NB4 (cell line): ENCODE measurements around the gene WDR7.

Experiments
- DNase-seq: peaks from one replicate; pipeline ENCODE4 v3.0.0; 2010; ENCODE audit warnings: low read depth
- H3K4me3 ChIP-seq: one replicate; pipeline ENCODE4 v1.5.1; 2011; ENCODE audit warnings: mild to moderate bottlenecking, low read depth, low read length, moderate library complexity
- MYC ChIP-seq: IDR thresholded peaks from 2 replicates; pipeline ENCODE4 v1.6.1; 2011; ENCODE audit warnings: low read depth, low read length
- POLR2A ChIP-seq: IDR thresholded peaks from 2 replicates; pipeline ENCODE4 v1.6.1; 2011; ENCODE audit warnings: mild to moderate bottlenecking; ENCODE audit not compliant: insufficient read length; ENCODE audit errors: extremely low read depth
- TF ChIP-seq, protein P1 (sequence below): IDR thresholded peaks from one replicate; pipeline ENCODE4 v1.5.1; 2012; ENCODE audit warnings: low read depth, low read length
- TF ChIP-seq, protein P2 (sequence below): IDR thresholded peaks from 2 replicates; pipeline ENCODE4 v1.6.1; 2011; ENCODE audit warnings: low read depth, low read length

WDR7 gene

DNA sequence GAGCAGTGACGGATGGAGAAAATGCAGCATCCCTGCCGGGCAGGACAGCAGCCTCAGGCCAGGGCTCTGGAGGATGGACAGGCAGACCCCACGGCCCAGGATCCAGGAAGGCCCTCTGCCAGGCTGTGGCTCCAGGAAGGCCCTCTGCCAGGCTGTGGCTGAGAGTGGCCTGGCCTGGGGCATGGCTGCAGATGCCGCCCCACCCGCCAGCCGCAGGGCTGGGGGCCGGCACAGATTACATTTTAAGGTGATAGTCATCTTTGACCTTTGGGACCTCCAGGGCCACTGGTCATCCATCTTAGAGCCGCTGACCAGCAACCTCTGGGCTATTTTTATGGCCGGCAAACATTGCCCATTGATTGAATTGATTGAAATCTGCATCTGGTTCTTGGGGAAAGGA, 397.7 kb downstream of the WDR7 start:
- DNase-seq = no peak
- TF ChIP-seq, protein P1, sequence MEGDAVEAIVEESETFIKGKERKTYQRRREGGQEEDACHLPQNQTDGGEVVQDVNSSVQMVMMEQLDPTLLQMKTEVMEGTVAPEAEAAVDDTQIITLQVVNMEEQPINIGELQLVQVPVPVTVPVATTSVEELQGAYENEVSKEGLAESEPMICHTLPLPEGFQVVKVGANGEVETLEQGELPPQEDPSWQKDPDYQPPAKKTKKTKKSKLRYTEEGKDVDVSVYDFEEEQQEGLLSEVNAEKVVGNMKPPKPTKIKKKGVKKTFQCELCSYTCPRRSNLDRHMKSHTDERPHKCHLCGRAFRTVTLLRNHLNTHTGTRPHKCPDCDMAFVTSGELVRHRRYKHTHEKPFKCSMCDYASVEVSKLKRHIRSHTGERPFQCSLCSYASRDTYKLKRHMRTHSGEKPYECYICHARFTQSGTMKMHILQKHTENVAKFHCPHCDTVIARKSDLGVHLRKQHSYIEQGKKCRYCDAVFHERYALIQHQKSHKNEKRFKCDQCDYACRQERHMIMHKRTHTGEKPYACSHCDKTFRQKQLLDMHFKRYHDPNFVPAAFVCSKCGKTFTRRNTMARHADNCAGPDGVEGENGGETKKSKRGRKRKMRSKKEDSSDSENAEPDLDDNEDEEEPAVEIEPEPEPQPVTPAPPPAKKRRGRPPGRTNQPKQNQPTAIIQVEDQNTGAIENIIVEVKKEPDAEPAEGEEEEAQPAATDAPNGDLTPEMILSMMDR = no peak
- TF ChIP-seq POLR2A (no peak), MYC (no peak)
- TF ChIP-seq, protein P2, sequence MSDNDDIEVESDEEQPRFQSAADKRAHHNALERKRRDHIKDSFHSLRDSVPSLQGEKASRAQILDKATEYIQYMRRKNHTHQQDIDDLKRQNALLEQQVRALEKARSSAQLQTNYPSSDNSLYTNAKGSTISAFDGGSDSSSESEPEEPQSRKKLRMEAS = no peak

DNA sequence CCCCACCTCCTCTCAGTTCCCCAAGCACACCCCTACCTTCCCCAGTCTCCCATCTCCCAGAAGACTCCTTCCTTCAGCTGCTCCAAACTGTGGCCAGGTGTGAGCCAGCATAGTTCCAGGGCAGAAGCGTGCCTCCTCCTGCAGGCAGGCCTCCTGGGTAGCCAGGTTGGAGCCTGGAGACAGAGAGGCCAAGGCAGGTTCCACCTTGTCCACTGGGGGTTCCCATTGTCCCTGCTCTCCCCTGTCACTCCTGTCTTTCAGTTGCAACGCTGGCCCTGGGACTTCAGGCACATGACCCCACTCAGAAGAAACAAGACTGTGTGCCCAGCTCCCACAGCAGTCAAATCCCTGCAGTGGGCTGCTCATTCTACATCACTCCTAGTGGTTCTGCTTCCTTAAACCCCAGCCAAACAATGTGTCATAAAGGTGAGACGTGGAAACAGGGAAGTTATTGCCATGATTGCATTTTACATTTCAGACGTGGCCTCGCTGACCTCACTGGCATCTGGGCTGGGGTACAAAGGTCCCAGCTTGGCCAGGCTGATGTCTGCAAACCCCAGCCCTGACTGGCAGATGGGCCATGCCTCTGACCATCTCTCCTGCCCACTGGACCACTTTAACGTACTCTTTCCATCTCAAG, 399.3 kb downstream of the WDR7 start:
- no peak for DNase-seq
- TF ChIP-seq POLR2A = no peak
- TF ChIP-seq, protein P2 = no peak
- TF ChIP-seq MYC = no peak
- TF ChIP-seq, protein P1 = no peak
- H3K4me3 ChIP-seq = no peak overlapping the region

More for the DNA sequence above, 397.7 kb downstream of the WDR7 start:
- H3K4me3 ChIP-seq = no peak overlapping the region

DNA sequence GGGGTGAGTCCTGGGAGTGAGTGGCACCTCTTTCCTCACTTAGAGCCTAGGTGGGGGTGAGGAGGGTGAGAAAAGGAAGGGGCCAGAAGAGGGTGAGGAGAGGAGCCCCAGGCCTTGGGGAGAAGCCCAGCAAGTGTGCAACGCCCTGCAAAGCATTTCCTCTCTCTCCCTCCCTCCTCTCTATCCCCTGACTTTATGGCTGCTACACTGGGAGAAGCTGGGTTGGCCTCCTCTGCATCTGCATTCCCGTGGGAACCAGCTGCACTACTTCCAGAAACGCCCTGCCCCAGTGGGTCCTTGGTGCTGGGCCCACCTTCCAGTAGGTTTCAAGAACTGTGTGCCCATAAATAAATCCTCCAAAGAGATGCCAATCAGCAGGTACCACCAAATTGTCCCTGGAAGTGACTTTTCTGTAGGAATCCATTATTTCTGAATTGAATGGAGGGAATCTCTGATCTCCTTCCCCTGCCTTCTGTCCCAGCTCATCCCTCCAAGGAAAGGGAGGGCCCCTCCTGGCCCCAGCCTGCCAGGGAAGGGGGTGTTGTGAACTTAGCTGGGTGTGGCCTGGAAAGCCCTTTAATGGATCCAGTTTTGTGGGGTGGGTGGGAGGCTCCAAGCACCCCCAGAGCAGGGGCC, 400.0 kb downstream of the WDR7 start:
- DNase-seq = no peak
- TF ChIP-seq POLR2A (no peak), MYC (no peak)
- TF ChIP-seq, protein P2 = no peak
- TF ChIP-seq, protein P1 = no peak
- no peak overlapping the region for H3K4me3 ChIP-seq

DNA sequence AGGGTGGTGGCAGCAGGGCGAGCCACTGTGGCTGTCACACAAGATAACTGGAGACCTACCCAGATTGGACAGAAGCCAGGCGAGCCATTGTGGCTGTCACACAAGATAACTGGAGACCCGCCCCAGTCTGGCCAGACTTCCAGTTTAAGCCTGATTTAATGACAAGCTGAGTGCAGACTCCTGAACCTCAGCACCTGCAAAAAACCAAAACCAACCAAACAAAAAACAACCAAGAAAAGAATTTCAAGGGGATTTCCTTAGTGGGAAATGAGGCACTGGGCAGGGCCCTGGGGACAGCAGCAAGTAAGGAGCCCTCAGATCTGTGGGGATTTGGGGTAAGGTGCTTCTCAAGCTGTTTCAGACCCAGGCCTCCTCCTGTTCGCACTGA, 400.5 kb downstream of the WDR7 start:
- TF ChIP-seq, protein P2 = no peak
- H3K4me3 ChIP-seq = no peak overlapping the region
- DNase-seq = no peak

DNA sequence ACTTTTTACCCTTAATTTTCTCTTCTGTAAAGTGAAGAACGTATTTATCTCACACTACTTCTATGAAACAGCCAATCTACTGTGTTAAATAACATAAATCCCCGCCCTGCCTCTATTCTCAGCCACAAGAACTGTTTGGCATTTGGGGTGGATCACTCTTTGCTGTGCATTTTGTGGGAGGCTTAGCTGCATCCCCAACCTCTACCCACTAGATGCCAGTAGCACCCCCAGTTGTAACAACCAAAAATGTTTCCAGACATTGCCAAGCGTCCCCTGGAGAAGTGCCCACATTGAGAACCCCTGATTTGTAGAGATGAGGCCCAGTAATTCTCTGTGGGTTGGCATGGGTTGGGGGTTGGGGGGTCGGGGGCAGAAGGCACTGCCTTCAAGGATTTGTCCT, 401.0 kb downstream of the WDR7 start:
- no peak overlapping the region for H3K4me3 ChIP-seq
- TF ChIP-seq, protein P1 = peak; percentile 17
- TF ChIP-seq MYC (no peak), POLR2A (no peak)
- TF ChIP-seq, protein P2 = no peak
- DNase-seq = peak; percentile 12

DNA sequence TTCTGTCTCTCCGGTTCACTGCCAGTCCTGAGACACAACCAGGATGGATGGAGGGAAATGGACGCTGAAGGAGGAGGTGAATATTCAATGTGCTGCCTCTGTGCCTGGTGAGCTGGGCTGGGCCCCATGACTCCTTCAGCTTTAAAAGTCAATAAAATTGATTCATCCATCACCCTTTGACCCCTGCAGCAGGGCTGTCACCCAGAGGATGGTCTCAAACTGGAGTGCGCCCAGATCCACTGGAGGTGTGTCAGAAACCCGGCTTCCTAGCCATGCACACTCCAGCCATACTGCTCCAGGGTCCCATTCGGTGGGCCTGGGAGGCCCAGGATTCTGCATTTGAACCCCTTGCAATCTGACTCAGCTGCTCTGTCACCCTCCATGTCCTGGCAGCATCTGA, 401.6 kb downstream of the WDR7 start:
- H3K4me3 ChIP-seq = no peak overlapping the region
- no peak for DNase-seq
- TF ChIP-seq POLR2A (no peak), MYC (no peak)
- TF ChIP-seq, protein P1 = no peak
- TF ChIP-seq, protein P2 = no peak
